ENCODE measurements around the gene SLC6A6. TPM values are rescaled to one million over a fixed set of nuclear protein-coding genes. Genes with fewer than 3 reads are reported as not detected.
A peak's percentile ranks its signal among the peaks of the same experiment; 100 is the strongest.

Gene SLC6A6
- total and polyA plus RNA-seq, 12 donors: 10.6 to 197 (median 85.6) TPM

DNA sequence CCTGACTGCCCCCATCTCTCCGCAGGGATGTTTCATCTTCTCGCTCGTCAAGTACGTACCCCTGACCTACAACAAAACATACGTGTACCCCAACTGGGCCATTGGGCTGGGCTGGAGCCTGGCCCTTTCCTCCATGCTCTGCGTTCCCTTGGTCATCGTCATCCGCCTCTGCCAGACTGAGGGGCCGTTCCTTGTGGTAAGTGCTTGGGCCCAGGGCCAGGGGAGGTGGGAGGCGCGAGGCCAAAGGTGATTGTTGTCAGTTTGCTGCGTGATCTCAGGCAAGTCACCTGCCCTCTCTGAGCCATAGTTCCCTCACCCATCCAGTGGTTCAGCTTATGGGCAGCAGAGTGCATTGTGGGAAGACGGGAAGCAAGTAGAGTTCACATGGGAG is 79.2 kb downstream of the SLC6A6 start:
- intact Hi-C loops (cut with DNase I): no loop called here
- Histone ChIP-seq H3K27ac (peak overlapping the region in 1 of 5 donors; percentile 3), H3K27me3 (no peaks in the 10 kb centered on the region), H3K9me3 (replicated peaks in 1 of 3) (no peaks in the 10 kb centered on the region), H3K4me3 (no peak overlapping the region), H3K4me1 (replicated peaks in 1 of 2) (peaks cover 12 to 28% of the 10 kb centered on the region in 2 donors), H3K36me3 (replicated peaks in 1 of 2) (peaks cover 0 to 90% of the 10 kb centered on the region in 2 donors)
- WGBS, 4 donors: 95 to 98% (median 97%) methylated on average over 13 of the region's 13 CpGs
- no peak for DNase-seq
- TF ChIP-seq, protein P1, sequence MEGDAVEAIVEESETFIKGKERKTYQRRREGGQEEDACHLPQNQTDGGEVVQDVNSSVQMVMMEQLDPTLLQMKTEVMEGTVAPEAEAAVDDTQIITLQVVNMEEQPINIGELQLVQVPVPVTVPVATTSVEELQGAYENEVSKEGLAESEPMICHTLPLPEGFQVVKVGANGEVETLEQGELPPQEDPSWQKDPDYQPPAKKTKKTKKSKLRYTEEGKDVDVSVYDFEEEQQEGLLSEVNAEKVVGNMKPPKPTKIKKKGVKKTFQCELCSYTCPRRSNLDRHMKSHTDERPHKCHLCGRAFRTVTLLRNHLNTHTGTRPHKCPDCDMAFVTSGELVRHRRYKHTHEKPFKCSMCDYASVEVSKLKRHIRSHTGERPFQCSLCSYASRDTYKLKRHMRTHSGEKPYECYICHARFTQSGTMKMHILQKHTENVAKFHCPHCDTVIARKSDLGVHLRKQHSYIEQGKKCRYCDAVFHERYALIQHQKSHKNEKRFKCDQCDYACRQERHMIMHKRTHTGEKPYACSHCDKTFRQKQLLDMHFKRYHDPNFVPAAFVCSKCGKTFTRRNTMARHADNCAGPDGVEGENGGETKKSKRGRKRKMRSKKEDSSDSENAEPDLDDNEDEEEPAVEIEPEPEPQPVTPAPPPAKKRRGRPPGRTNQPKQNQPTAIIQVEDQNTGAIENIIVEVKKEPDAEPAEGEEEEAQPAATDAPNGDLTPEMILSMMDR (IDR thresholded peaks at IDR 0.05): no peak
- no peak for TF ChIP-seq POLR2A (IDR thresholded peaks at IDR 0.05)

DNA sequence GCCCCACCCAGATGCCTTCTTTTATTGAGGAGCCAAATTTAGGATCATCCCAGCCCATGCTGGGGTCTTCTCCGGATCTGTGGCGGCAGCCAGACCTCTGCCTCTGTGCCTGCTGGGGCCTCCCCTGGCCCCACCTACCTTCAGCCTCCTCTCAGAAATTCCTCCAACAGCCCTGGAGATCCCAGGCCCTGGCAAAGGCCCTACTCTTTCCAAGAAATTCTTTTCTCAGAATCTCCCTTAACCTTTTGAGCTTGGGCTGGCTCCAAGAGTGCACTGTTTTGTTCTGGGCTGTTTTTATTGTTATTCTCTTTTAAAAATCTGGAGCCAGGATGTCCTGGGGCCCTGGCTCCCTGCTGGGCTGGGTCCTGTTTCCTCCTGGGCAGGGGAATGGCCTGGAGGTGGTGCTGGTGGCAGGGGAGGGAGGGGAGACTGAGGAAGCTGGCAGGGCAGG is 79.9 kb downstream of the SLC6A6 start:
- Histone ChIP-seq H3K36me3 (replicated peaks in 1 of 2) (peaks cover 0 to 89% of the 10 kb centered on the region in 2 donors), H3K27ac (peak overlapping the region in 1 of 5 donors; percentile 3), H3K4me1 (replicated peaks in 1 of 2) (peaks cover 12 to 28% of the 10 kb centered on the region in 2 donors), H3K9me3 (replicated peaks in 1 of 3) (no peaks in the 10 kb centered on the region), H3K27me3 (no peaks in the 10 kb centered on the region), H3K4me3 (no peak overlapping the region)
- TF ChIP-seq POLR2A (IDR thresholded peaks at IDR 0.05): no peak
- TF ChIP-seq, protein P1 (IDR thresholded peaks at IDR 0.05): no peak
- peak in 3 of 7 donors; percentile 53 to 69 (median 56) for DNase-seq
- intact Hi-C loops (cut with DNase I): no loop called here
- WGBS, 4 donors: 54 to 100% (median 81%) methylated on average over 2 of the region's 2 CpGs

DNA sequence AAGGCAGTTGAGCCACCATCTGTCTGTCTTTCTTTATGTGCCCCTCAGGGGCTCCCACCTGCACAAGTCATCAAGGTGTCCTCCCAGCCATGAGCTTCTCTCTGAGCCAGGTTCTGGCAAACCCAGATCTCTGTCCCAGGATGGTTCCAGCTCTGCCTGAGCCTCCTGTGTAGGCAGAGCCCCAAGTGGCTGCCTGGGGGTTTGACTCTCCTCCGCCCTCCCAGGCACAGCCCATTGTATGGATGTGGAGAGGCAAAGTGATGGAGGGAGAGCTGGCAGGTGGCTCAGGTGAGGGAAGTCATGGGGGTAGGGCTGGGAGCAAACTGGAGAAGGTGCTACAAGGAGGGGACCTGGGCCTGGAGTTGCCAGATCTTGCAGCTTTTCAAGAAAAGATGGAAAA is 80.9 kb downstream of the SLC6A6 start:
- intact Hi-C loops (cut with DNase I): no loop called here
- DNase-seq: no peak
- peaks cover 12 to 28% of the 10 kb centered on the region in 2 donors for H3K4me1 ChIP-seq (replicated peaks in 1 of 2)
- peaks cover 0 to 94% of the 10 kb centered on the region in 2 donors for H3K36me3 ChIP-seq (replicated peaks in 1 of 2)
- no peaks in the 10 kb centered on the region for H3K27me3 ChIP-seq
- TF ChIP-seq POLR2A (IDR thresholded peaks at IDR 0.05): no peak
- TF ChIP-seq, protein P1 (IDR thresholded peaks at IDR 0.05): no peak
- no peaks in the 10 kb centered on the region for H3K9me3 ChIP-seq (replicated peaks in 1 of 3)
- H3K27ac ChIP-seq: no peak overlapping the region
- H3K4me3 ChIP-seq: no peak overlapping the region
- 89 to 100% (median 98%) methylated on average over 1 of the region's 1 CpG for WGBS, 4 donors

DNA sequence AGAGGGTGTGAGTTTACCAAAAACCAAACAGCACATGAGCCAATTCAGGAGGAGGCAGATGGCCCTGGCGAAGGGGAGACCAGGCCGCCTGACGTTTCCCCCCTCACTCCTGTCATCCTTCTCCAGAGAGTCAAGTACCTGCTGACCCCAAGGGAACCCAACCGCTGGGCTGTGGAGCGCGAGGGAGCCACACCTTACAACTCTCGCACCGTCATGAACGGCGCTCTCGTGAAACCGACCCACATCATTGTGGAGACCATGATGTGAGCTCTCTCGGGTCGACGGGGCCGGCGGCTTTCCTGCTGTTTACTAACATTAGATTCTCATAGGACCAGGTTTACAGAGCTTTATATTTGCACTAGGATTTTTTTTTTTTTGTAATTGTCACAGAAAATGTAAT is 82.3 kb downstream of the SLC6A6 start:
- Histone ChIP-seq H3K36me3 (replicated peaks in 1 of 2) (peaks cover 0 to 89% of the 10 kb centered on the region in 2 donors), H3K27ac (no peak overlapping the region), H3K4me1 (replicated peaks in 1 of 2) (peaks cover 12 to 24% of the 10 kb centered on the region in 2 donors), H3K4me3 (no peak overlapping the region), H3K27me3 (no peaks in the 10 kb centered on the region), H3K9me3 (replicated peaks in 1 of 3) (no peaks in the 10 kb centered on the region)
- DNase-seq: no peak
- TF ChIP-seq, protein P1 (IDR thresholded peaks at IDR 0.05): no peak
- no peak for TF ChIP-seq POLR2A (IDR thresholded peaks at IDR 0.05)
- 89 to 92% (median 91%) methylated on average over 17 of the region's 17 CpGs for WGBS, 4 donors
- intact Hi-C loops (cut with DNase I): no loop called here
